ENCODE results near the gene RPL28. TPM values are rescaled to one million over a fixed set of nuclear protein-coding genes. Genes with fewer than 3 reads are reported as not detected.

RPL28 gene
- total RNA-seq, 3 donors from 2014 or later (not counting 1 experiment from before 2014, with no cell fraction given): 1,373 to 1,704 (median 1,679) TPM

GRCh38 chr19:55352549-55353145, 33.1 kb upstream of the RPL28 start:
- intact Hi-C loops (cut with micrococcal nuclease): no loop called here
- no peak overlapping the region for H3K27ac ChIP-seq (ENCODE audit: low read length)
- H3K27ac Mint-ChIP-seq: peak overlapping the region in 1 of 2 donors; percentile 77
- peaks cover 4 to 31% of the 10 kb centered on the region in 2 donors for H3K4me1 Mint-ChIP-seq
- no peaks in the 10 kb centered on the region for H3K9me3 ChIP-seq (ENCODE audit: control insufficient read depth, insufficient read depth, low read length)
- WGBS (ENCODE audit: insufficient coverage): 75% methylated on average over 25 of the region's 25 CpGs
- H3K36me3 Mint-ChIP-seq: no peaks in the 10 kb centered on the region
- DNase-seq (no peak), ATAC-seq (no peak)
- H3K9me3 Mint-ChIP-seq: no peaks in the 10 kb centered on the region
- H3K4me3 ChIP-seq (ENCODE audit: low read length): no peak overlapping the region
- H3K4me3 Mint-ChIP-seq: peak overlapping the region; percentile 60
- no peak for TF ChIP-seq CTCF (IDR thresholded peaks at IDR 0.05)
- H3K36me3 ChIP-seq (ENCODE audit: control insufficient read depth, insufficient read depth, low read length): no peaks in the 10 kb centered on the region
- H3K27me3 ChIP-seq (ENCODE audit: control insufficient read depth, insufficient read depth, low read length): peaks cover 28% of the 10 kb centered on the region
- peaks cover 21% of the 10 kb centered on the region for H3K4me1 ChIP-seq (ENCODE audit: control insufficient read depth, insufficient read depth, low read length)
- H3K27me3 Mint-ChIP-seq (ENCODE audit: low read depth in 2 of 2): peaks cover 31 to 37% of the 10 kb centered on the region in 2 donors

- H3K9me3 ChIP-seq (ENCODE audit: control insufficient read depth, insufficient read depth, low read length): no peaks in the 10 kb centered on the region
- no peak for TF ChIP-seq CTCF (IDR thresholded peaks at IDR 0.05)
- no peaks in the 10 kb centered on the region for H3K36me3 ChIP-seq (ENCODE audit: control insufficient read depth, insufficient read depth, low read length)
- Mint-ChIP-seq H3K27me3 (ENCODE audit: low read depth in 2 of 2) (peaks cover 32 to 40% of the 10 kb centered on the region in 2 donors), H3K4me1 (peaks cover 4 to 31% of the 10 kb centered on the region in 2 donors), H3K9me3 (no peaks in the 10 kb centered on the region), H3K36me3 (no peaks in the 10 kb centered on the region), H3K4me3 (peak overlapping the region; percentile 86), H3K27ac (peak overlapping the region in 1 of 2 donors; percentile 77)
- H3K27ac ChIP-seq (ENCODE audit: low read length): no peak overlapping the region
- H3K27me3 ChIP-seq (ENCODE audit: control insufficient read depth, insufficient read depth, low read length): peaks cover 28% of the 10 kb centered on the region
- DNase-seq: peak in 1 of 2 donors; percentile 33
- intact Hi-C loops (cut with micrococcal nuclease): no loop called here
- 3% methylated on average over 23 of the region's 24 CpGs for WGBS (ENCODE audit: insufficient coverage)
- H3K4me3 ChIP-seq (ENCODE audit: low read length): peak overlapping the region; percentile 29
- ATAC-seq: peak in 2 of 3 donors; percentile 2
- peaks cover 21% of the 10 kb centered on the region for H3K4me1 ChIP-seq (ENCODE audit: control insufficient read depth, insufficient read depth, low read length)
Measured at GRCh38 chr19:55353356-55353802, 32.4 kb upstream of the RPL28 start.

GRCh38 chr19:55353803-55354697, 31.7 kb upstream of the RPL28 start:
- peaks cover 28% of the 10 kb centered on the region for H3K27me3 ChIP-seq (ENCODE audit: control insufficient read depth, insufficient read depth, low read length)
- 2% methylated on average over 72 of the region's 72 CpGs for WGBS (ENCODE audit: insufficient coverage)
- no peak for TF ChIP-seq CTCF (IDR thresholded peaks at IDR 0.05)
- H3K4me3 Mint-ChIP-seq: peak overlapping the region; percentile 86
- H3K27ac ChIP-seq (ENCODE audit: low read length): no peak overlapping the region
- peaks cover 4 to 31% of the 10 kb centered on the region in 2 donors for H3K4me1 Mint-ChIP-seq
- peaks cover 32 to 40% of the 10 kb centered on the region in 2 donors for H3K27me3 Mint-ChIP-seq (ENCODE audit: low read depth in 2 of 2)
- intact Hi-C loops (cut with micrococcal nuclease): no loop called here
- H3K36me3 Mint-ChIP-seq: no peaks in the 10 kb centered on the region
- no peaks in the 10 kb centered on the region for H3K9me3 ChIP-seq (ENCODE audit: control insufficient read depth, insufficient read depth, low read length)
- peaks cover 21% of the 10 kb centered on the region for H3K4me1 ChIP-seq (ENCODE audit: control insufficient read depth, insufficient read depth, low read length)
- H3K27ac Mint-ChIP-seq: peak overlapping the region in 1 of 2 donors; percentile 77
- H3K4me3 ChIP-seq (ENCODE audit: low read length): peak overlapping the region; percentile 29
- no peaks in the 10 kb centered on the region for H3K36me3 ChIP-seq (ENCODE audit: control insufficient read depth, insufficient read depth, low read length)
- H3K9me3 Mint-ChIP-seq: no peaks in the 10 kb centered on the region
- DNase-seq (peak; percentile 67 to 82), ATAC-seq (peak; percentile 79 to 91 (median 89))

Measured in natural killer cell (primary cell).